Left lung (tissue), 10 donors: ENCODE measurements around the gene IDUA. TPM values are rescaled to one million over a fixed set of nuclear protein-coding genes. Genes with fewer than 3 reads are reported as not detected.

Experiments
- ATAC-seq: fragments of 200-7000 bp; cut with Tn5 transposase; one replicate; pipeline ENCODE4 v1.9.1; 2020; ENCODE audit warnings: moderate library complexity
- DNase-seq, 4 donors: peaks; one replicate each; pipeline ENCODE4 v3.0.0-alpha.2; 2013 to 2020
- H3K27ac ChIP-seq, 2 donors: fragments of 200-600 bp; sonication (generic) in 1 of 2; one replicate each; pipeline versions ENCODE4 v1.5.0 to v1.8.0; 2020 to 2021
- H3K27me3 ChIP-seq, 2 donors: fragments of 200-600 bp; sonication (generic) in 1 of 2; one replicate each; pipeline versions ENCODE4 v1.5.0 to v1.8.0; 2020 to 2021
- H3K36me3 ChIP-seq, 2 donors: fragments of 200-600 bp; sonication (generic) in 1 of 2; one replicate each; pipeline versions ENCODE4 v1.5.0 to v1.8.0; 2020 to 2021
- H3K4me1 ChIP-seq, 2 donors: fragments of 200-600 bp; one replicate each; pipeline ENCODE4 v1.8.0; 2021
- H3K4me3 ChIP-seq, 2 donors: fragments of 200-600 bp; sonication (generic) in 1 of 2; one replicate each; pipeline versions ENCODE4 v1.5.0 to v1.8.0; 2020 to 2021; ENCODE audit warnings: mild to moderate bottlenecking in 1 of 2
- H3K9me3 ChIP-seq, 2 donors: fragments of 200-600 bp; sonication (generic) in 1 of 2; one replicate each; pipeline versions ENCODE4 v1.5.0 to v1.8.0; 2020 to 2021
- intact Hi-C, 2 donors: fragments of 100-400 bp; cut with DNase I; formaldehyde crosslinking; loops; one replicate each; pipeline versions ENCODE4 v1.11.2 to v1.14.2; 2022
- polyA plus RNA-seq, 6 donors: library from polyadenylated mRNA; unstranded; fragments of 120-200 nt; gene quantifications; one replicate each; pipeline ENCODE4 v1.2.1, GENCODE V29; 2013; ENCODE audit not compliant: insufficient read length in 6 of 6
- total RNA-seq, 2 donors: library from RNA; stranded (reverse); fragmentation: NEBNext Ultra II Directional; extraction: Animal tissue kit (Norgen Biotek cat#: 25700); gene quantifications; one replicate each; pipeline ENCODE4 v1.2.1, GENCODE V29; 2021
- TF ChIP-seq, protein P1 (sequence below), 2 donors: fragments of 200-600 bp; sonication (generic) in 1 of 2; IDR thresholded peaks; one replicate each; pipeline versions ENCODE4 v1.5.0 to v1.8.0; 2021; ENCODE audit warnings: antibody characterized with exemption in 2 of 2
- donor health status: DM: no; HTN: yes; CAD: no.
- donor health status: DM: no; HTN: no; CAD: no.

IDUA gene
- total and polyA plus RNA-seq, 8 donors = 10.1 to 46.8 (median 19.1) TPM

DNA sequence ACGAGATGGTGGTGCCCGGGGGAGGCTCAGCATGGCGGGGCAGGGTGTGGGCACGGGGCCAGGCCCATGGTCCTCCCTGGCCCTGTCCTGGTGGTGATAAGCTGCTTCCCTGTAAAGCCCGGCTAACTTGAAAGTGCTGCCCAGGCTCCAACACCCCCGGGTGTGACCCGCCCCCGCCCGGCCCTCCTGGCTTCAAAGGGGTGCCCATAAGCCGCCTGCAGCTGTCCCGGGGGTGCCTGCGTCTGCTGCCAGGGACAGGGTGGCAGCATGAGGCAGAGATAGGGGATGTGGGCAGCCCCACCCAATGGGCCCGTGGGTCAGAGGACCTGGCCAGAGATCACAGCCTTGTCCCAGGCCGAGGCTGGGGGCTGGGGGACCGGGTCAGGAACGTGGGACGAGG, 42.7 kb downstream of the IDUA start:
- TF ChIP-seq, protein P1, sequence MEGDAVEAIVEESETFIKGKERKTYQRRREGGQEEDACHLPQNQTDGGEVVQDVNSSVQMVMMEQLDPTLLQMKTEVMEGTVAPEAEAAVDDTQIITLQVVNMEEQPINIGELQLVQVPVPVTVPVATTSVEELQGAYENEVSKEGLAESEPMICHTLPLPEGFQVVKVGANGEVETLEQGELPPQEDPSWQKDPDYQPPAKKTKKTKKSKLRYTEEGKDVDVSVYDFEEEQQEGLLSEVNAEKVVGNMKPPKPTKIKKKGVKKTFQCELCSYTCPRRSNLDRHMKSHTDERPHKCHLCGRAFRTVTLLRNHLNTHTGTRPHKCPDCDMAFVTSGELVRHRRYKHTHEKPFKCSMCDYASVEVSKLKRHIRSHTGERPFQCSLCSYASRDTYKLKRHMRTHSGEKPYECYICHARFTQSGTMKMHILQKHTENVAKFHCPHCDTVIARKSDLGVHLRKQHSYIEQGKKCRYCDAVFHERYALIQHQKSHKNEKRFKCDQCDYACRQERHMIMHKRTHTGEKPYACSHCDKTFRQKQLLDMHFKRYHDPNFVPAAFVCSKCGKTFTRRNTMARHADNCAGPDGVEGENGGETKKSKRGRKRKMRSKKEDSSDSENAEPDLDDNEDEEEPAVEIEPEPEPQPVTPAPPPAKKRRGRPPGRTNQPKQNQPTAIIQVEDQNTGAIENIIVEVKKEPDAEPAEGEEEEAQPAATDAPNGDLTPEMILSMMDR (IDR thresholded peaks at IDR 0.05) = no peak
- H3K27me3 ChIP-seq = peaks cover 0 to 78% of the 10 kb centered on the region in 2 donors
- H3K4me1 ChIP-seq = peaks cover 0 to 2% of the 10 kb centered on the region in 2 donors
- intact Hi-C loops = no loop called here
- ATAC-seq = no peak
- no peak overlapping the region for H3K4me3 ChIP-seq
- peaks cover 0 to 9% of the 10 kb centered on the region in 2 donors for H3K36me3 ChIP-seq
- no peaks in the 10 kb centered on the region for H3K9me3 ChIP-seq
- H3K27ac ChIP-seq = no peak overlapping the region
- DNase-seq = no peak

DNA sequence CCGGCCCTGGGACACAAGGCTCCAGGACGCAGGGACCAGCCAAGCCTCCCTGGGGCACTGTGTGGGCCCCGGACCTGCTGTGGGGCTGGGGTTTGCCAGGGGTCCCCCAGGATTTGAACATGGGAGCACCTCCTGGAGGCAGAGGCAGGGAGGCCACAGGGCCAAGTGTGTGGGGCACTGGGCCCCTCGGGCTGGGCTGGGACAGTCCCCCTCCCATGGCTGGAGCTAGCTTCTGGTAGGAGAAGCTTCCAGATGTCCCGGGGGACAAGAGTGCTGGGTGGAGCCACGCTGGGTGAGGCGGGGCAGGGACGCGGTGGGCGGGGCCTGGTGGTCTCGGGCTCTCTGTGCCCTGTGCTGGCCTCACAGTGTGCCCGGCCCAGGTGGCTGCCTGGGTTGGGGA, 43.2 kb downstream of the IDUA start:
- TF ChIP-seq, protein P1 (IDR thresholded peaks at IDR 0.05) = no peak
- intact Hi-C loops = no loop called here
- Histone ChIP-seq H3K36me3 (peaks cover 0 to 5% of the 10 kb centered on the region in 2 donors), H3K4me3 (no peak overlapping the region), H3K27ac (no peak overlapping the region), H3K27me3 (peaks cover 0 to 83% of the 10 kb centered on the region in 2 donors), H3K9me3 (no peaks in the 10 kb centered on the region), H3K4me1 (peaks cover 0 to 2% of the 10 kb centered on the region in 2 donors)
- ATAC-seq (no peak), DNase-seq (no peak)

DNA sequence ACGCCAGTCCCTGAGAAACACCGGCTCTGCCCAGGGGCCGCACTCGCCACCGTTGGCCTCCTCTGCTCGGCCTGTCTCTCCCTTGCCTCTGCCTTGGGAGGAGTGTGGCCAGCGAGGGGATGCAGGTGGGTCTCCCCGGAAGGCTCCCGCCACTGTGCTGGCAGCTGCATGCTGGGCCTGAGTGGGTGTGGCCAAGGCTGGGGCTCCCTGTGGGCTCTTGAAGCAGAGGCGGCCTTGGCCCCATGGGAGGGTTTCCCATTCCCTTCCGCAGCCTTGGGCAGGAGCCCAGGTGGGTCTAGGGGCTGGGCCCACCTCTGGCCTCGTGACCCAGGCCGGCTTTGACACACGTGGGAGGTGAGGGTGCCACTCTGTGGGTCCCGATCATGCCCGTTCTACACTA, 43.7 kb downstream of the IDUA start:
- H3K27me3 ChIP-seq = peaks cover 0 to 88% of the 10 kb centered on the region in 2 donors
- H3K9me3 ChIP-seq = no peaks in the 10 kb centered on the region
- no peak overlapping the region for H3K4me3 ChIP-seq
- ATAC-seq (no peak), DNase-seq (no peak)
- no peak overlapping the region for H3K27ac ChIP-seq
- peaks cover 0 to 2% of the 10 kb centered on the region in 2 donors for H3K4me1 ChIP-seq
- no peaks in the 10 kb centered on the region for H3K36me3 ChIP-seq
- TF ChIP-seq, protein P1 (IDR thresholded peaks at IDR 0.05) = no peak
- intact Hi-C loops = no loop called here

DNA sequence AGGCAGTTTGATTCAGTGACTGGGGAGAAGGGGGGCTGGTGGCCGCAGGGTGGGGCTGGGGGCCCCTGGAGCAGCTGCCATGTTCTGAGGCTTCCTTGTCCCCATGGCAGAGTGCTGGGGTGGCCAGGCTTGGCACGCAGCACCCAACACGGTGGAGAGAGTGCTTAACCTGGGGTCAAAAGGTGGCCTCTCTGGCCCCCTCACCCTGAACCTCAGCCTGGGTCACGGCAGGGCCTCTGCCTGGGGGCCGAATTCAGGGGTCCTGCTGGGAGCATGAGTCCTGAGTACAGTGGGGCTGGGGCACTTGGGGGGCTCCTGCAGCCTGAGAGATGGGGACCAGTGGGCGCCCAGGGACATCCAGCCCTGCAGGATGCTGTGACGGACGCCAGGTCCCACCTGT, 44.5 kb downstream of the IDUA start:
- TF ChIP-seq, protein P1 (IDR thresholded peaks at IDR 0.05) = no peak
- ATAC-seq = no peak
- intact Hi-C loops = no loop called here
- Histone ChIP-seq H3K4me1 (peaks cover 0 to 2% of the 10 kb centered on the region in 2 donors), H3K27ac (no peak overlapping the region), H3K4me3 (no peak overlapping the region), H3K9me3 (no peaks in the 10 kb centered on the region), H3K36me3 (no peaks in the 10 kb centered on the region), H3K27me3 (peaks cover 0 to 95% of the 10 kb centered on the region in 2 donors)
- no peak for DNase-seq

DNA sequence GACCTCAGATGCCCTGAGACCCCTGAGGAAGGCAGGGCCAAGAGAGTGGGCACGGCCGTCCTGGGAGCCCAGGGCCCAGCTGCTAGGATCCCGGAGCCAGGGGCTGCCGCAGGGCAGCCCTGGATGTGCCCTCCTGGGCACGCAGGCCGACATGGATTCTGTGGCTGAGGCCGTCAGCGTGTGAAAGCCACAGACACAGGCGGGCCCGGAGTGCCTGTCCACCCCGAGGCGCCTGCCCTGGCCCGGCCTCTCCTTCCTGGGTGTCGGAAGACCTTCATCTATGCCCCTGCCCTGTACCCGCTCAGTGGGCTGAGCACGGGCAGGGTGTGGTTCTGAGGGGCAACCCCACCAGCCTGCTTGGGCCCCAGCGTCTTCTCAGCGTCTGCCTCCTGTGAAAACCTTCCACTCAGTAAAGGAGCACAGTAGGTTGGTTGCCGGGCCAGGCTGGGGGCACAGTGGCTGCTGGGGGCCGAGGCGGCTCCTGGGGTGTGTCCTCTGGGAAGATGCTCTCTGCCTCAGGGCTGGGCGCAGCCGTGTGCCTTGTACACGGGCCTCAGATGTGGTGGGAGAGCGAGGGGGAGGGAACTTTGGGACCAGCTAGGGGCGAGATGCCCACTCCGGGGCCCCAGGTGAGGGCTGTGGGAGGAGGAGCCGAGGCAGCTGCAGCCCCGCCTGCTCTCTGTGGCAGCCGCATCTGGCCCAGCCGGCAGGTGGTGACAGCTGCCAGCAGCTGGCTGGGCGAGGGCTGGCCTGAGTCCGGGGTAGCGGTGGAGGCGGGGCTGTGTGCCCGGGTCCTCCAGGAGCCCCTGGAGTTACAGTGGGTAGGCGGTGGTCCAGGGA, 45.3 kb downstream of the IDUA start:
- intact Hi-C loops = no loop called here
- Histone ChIP-seq H3K27me3 (peaks cover 0 to 97% of the 10 kb centered on the region in 2 donors), H3K9me3 (no peaks in the 10 kb centered on the region), H3K36me3 (no peaks in the 10 kb centered on the region), H3K4me3 (no peak overlapping the region), H3K4me1 (peaks cover 0 to 2% of the 10 kb centered on the region in 2 donors), H3K27ac (no peak overlapping the region)
- no peak for ATAC-seq
- TF ChIP-seq, protein P1 (IDR thresholded peaks at IDR 0.05) = no peak
- no peak for DNase-seq
